ENCODE measurements around the gene TECRL.

TECRL gene

DNA sequence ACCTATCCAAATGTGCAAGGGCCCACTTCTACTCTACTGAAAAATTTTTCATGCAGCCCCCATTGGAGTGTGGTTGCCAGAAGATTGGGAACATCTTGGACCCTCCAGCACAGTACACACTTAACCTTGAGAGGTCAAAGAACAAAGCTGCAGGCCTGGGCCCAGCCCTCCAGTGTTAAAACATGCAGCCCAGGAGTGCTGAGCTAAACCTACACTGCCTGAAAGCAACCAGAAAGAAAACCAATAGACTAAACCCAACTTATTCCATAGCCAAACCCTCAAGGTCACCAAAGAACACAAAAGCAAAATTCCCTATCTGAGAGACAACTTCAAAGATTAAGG, 47.9 kb downstream of the TECRL start:
- no peak for DNase-seq (ENCODE audit: low read depth)
- no peak overlapping the region for H3K4me3 ChIP-seq (replicated peaks; ENCODE audit: low read depth, low read length)
- TF ChIP-seq, protein P1, sequence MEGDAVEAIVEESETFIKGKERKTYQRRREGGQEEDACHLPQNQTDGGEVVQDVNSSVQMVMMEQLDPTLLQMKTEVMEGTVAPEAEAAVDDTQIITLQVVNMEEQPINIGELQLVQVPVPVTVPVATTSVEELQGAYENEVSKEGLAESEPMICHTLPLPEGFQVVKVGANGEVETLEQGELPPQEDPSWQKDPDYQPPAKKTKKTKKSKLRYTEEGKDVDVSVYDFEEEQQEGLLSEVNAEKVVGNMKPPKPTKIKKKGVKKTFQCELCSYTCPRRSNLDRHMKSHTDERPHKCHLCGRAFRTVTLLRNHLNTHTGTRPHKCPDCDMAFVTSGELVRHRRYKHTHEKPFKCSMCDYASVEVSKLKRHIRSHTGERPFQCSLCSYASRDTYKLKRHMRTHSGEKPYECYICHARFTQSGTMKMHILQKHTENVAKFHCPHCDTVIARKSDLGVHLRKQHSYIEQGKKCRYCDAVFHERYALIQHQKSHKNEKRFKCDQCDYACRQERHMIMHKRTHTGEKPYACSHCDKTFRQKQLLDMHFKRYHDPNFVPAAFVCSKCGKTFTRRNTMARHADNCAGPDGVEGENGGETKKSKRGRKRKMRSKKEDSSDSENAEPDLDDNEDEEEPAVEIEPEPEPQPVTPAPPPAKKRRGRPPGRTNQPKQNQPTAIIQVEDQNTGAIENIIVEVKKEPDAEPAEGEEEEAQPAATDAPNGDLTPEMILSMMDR (IDR thresholded peaks at IDR 0.05; ENCODE audit: low read length, missing control alignments): no peak

- no peak for DNase-seq (ENCODE audit: low read depth)
- TF ChIP-seq, protein P1 (IDR thresholded peaks at IDR 0.05; ENCODE audit: low read length, missing control alignments): no peak
- H3K4me3 ChIP-seq (replicated peaks; ENCODE audit: low read depth, low read length): no peak overlapping the region
Observed at GRCh38 chr4:64360664-64361398, 48.4 kb downstream of the TECRL start.

GRCh38 chr4:64359489-64359888, 49.8 kb downstream of the TECRL start:
- DNase-seq (ENCODE audit: low read depth): no peak
- TF ChIP-seq, protein P1 (IDR thresholded peaks at IDR 0.05; ENCODE audit: low read length, missing control alignments): no peak
- H3K4me3 ChIP-seq (replicated peaks; ENCODE audit: low read depth, low read length): no peak overlapping the region

DNA sequence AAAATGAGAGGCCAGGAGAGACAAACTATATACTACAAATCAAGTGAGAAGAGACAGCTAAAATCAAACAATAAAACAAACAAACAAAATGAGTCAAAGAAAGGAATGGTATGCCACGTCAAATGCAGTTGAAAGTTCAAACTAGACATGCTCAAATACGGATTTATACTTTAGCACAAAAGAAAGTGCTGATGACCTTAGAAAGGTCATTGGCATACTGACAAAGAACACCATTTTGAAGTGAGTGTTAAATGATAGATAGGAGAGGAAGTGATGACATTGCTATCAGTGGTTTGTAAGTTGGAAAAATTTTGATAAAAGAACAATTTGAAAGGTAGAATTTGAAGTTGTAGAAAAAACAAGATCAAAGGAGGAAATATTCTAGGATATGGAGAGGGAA, 55.3 kb downstream of the TECRL start:
- H3K4me3 ChIP-seq (replicated peaks; ENCODE audit: low read depth, low read length): no peak overlapping the region
- no peak for DNase-seq (ENCODE audit: low read depth)
- TF ChIP-seq, protein P1 (IDR thresholded peaks at IDR 0.05; ENCODE audit: low read length, missing control alignments): no peak

- no peak for DNase-seq (ENCODE audit: low read depth)
- H3K4me3 ChIP-seq (replicated peaks; ENCODE audit: low read depth, low read length): no peak overlapping the region
- TF ChIP-seq, protein P1 (IDR thresholded peaks at IDR 0.05; ENCODE audit: low read length, missing control alignments): no peak
Observed at GRCh38 chr4:64341711-64342110, 67.5 kb downstream of the TECRL start.

DNA sequence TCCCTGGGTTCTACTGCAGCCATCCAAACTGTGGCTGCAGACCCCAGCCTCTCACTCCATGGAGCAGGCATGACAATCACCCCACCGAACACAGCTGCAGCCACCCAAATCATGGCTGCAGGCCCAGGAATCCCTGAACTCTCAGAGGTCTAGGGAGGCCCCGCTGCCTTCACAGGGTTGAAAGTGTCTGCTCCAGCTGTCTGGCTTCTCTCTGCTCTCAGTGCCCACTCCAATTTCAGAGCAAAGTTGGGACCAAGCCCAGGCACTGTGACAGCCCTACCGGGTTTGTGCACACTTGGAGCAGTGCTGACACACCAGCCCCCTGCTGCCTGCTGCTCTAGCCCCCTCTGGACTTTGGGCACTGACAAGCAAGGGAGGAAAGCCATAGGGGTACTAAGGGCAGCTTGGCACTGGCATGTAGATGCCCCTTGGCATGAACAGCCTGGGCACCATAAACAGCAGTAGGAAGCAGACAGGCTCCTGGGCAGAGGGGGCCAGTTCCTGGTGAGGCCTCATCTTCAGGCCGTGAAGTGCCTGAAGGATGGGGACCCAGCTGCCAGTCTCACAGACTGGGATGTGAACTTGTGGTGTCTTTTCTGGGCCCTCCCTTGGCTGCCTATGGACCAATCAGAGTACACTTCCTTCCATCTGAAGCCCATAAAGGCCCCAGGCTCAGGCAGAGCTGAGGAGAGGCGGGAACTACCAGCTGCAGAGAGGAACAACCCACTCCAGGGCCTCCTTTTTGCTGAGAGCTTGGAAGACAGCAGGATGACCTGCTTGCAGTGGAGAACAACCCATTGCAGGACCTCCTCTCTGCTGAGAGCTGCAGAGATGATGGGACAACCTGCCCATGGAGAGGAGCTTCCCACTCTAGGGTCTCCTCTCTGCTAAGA, 68.8 kb downstream of the TECRL start:
- no peak for DNase-seq (ENCODE audit: low read depth)
- TF ChIP-seq, protein P1 (IDR thresholded peaks at IDR 0.05; ENCODE audit: low read length, missing control alignments): no peak
- no peak overlapping the region for H3K4me3 ChIP-seq (replicated peaks; ENCODE audit: low read depth, low read length)

Measured in fibroblast of pulmonary artery (primary cell).